Stomach (tissue), 4 donors: Measurements from ENCODE around the gene CARMIL1.

Experiments used
- EP300 ChIP-seq: sonication (generic); formaldehyde crosslinking; IDR thresholded peaks from one replicate; pipeline ENCODE4 v1.6.1; 2017; ENCODE audit warnings: antibody characterized with exemption
- POLR2A ChIP-seq, 4 donors: fragments of 450-650 bp; IDR thresholded peaks; one replicate each; pipeline ENCODE4 v1.6.1; 2016; ENCODE audit warnings: antibody characterized with exemption in 4 of 4, control low read depth in 2 of 4, mild to moderate bottlenecking in 1 of 4, moderate library complexity in 1 of 4
- POLR2AphosphoS5 ChIP-seq, 3 donors: sonication (generic); formaldehyde crosslinking; IDR thresholded peaks; one replicate each; pipeline ENCODE4 v1.6.1; 2016; ENCODE audit warnings: antibody characterized with exemption in 3 of 3
- TF ChIP-seq, protein P1 (sequence below), 7 experiments: fragments of 450-650 bp in 4 of 7; fragments of 200-600 bp in 3 of 7; sonication (generic) in 3 of 7; IDR thresholded peaks; one replicate each; pipeline ENCODE4 v1.5.1; 2016 to 2019; ENCODE audit warnings: antibody characterized with exemption in 7 of 7, control low read depth in 2 of 7, mild to moderate bottlenecking in 1 of 7

DNA sequence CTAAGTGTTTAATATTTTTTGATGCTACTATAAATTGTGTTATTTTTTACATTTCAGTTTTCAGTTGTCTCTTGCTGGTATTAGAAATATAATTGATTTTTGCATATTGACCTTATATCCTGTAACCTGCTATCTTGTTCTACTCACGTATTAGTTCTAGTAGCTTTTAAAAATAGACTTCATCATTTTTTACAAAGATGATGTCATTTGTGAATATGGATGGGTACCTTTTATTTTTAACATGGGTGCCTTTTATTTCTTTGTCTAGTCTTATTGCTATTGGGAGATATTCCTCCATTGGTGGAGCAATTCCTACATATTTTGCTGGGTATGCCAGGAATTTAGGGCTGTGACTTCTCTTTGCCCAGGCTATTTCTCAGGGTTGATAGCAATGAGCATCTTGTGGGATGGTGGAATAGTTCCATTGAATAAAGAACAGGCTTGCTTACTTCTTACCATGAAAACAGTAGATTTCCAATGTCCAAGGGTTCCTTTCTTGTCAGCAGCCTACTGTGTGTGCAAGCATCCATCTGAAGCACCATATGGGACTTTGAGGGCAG lies 149.7 kb downstream of the CARMIL1 start:
- TF ChIP-seq EP300 = no peak
- TF ChIP-seq POLR2A (IDR thresholded peaks at IDR 0.05) = no peak
- TF ChIP-seq, protein P1, sequence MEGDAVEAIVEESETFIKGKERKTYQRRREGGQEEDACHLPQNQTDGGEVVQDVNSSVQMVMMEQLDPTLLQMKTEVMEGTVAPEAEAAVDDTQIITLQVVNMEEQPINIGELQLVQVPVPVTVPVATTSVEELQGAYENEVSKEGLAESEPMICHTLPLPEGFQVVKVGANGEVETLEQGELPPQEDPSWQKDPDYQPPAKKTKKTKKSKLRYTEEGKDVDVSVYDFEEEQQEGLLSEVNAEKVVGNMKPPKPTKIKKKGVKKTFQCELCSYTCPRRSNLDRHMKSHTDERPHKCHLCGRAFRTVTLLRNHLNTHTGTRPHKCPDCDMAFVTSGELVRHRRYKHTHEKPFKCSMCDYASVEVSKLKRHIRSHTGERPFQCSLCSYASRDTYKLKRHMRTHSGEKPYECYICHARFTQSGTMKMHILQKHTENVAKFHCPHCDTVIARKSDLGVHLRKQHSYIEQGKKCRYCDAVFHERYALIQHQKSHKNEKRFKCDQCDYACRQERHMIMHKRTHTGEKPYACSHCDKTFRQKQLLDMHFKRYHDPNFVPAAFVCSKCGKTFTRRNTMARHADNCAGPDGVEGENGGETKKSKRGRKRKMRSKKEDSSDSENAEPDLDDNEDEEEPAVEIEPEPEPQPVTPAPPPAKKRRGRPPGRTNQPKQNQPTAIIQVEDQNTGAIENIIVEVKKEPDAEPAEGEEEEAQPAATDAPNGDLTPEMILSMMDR (IDR thresholded peaks at IDR 0.05) = no peak
- no peak for TF ChIP-seq POLR2AphosphoS5 (IDR thresholded peaks at IDR 0.05)
